HG03521 (cell line): ENCODE results near the gene CTU2.
"Not testable (repeated sequence)": the region's sequence is repeated elsewhere in the genome, so short reads cannot be mapped to it uniquely, and the experiment has no call there.

Experiments used
- ATAC-seq: cut with Tn5 transposase; IDR thresholded peaks from one replicate; pipeline ENCODE4 v1.9.1; 2021; ENCODE audit warnings: mild to moderate bottlenecking, moderate library complexity; ENCODE audit not compliant: unreplicated experiment

Gene CTU2

DNA sequence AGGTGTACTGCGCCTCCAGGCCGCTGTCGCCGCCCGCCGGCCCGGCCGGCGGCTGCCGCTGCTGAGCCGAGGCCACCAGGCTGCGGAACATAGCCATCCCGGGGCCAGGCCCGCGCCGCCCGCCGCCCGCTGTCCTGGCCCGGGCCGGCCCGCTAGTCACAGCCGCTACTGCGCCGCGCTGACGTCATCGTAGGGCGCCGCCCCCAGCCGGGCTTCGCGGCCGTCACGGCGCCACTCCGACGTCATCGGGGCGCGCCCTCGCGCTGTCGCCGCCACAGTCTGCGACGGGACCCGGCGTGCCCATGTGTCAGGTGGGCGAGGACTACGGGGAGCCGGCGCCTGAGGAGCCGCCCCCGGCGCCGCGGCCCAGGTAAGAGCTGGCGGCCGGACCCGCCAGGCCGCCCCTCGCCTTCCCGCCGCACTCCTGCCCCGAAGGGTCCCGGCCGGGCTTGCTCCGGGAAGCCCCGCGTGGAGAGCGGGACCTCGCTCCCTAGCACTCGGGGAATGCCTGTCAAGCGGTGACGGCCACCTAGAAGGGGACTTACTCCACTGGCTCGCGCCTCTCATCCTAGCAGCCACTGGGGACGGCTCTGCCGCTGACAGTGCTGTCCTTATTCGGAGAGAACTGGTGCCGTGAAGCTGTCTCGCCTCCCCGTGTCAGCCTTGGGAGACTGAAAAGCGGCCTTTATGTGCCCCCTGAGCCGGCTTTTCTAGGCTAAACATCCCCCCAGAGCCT lies at the start of gene CTU2, which contains the start of gene RNF166:
Gene CTU2 (plus strand): TSS at position 275 of the 736 bp plus-strand sequence. CDS start 28 bp downstream, at position 303.
Gene RNF166 (minus strand): TSS at position 180 of the 736 bp plus-strand sequence. CDS start 83 bp downstream, at position 97.
- peak; percentile 64 for ATAC-seq

DNA sequence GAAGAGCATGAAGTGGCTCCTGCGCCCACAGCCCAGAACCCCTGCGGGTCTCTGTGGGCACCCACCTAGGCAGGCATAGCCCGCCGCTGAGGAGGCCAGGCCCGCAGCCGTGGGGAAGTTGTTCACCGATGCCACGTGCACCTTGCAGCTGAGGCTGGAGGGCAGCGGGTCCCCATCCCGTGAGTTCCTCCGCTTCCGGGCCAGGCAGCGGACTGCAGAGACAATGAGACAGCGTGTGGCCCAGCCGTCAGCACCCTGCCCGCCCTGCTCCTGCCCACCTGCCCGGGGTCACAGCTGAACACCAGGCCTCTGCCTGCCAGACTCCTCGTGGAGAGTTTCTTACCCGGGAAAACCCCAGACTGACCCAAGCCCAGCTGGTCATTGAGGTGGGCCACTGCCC lies 48.9 kb upstream of the CTU2 start:
- no peak for ATAC-seq

DNA sequence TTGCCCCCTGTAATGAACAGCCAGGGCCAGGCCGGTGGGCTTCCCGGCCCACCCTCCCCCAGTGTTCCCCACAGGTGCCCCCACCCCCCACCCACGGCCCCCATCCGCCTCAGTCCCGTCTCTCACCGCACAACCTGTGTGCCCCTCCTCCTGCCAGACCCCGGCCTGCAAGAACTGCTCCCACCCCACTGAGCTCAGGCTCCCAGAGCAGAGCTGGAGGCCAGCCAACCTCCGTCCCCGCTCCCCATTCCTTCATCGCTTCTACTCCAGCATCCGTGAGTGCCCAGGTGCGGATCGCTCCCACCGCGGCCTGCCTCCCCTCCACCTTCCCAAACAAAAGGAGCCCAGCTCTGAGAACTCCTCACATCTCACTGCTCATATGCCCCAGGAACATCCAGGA lies 47.6 kb upstream of the CTU2 start:
- ATAC-seq: no peak

DNA sequence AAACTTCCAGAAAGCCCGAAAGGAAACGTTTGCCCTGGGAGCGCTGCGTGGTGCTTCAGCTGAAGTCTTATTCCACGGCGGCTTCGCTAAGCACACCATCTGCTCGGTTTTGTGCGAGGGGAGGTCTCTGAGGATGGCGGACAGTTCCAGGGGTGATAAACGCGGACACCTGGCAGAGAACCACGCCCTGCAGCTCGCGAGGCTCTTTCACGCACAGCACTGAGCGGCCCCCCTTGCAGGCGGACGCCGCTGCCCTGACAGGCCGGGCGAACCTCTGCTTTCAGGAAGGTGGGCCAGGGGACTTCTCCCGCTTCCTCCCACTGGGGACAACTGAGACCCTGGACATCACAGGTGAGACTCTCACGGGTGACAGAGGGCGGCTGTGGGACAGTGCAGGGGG lies 47.1 kb upstream of the CTU2 start:
- ATAC-seq: no peak

DNA sequence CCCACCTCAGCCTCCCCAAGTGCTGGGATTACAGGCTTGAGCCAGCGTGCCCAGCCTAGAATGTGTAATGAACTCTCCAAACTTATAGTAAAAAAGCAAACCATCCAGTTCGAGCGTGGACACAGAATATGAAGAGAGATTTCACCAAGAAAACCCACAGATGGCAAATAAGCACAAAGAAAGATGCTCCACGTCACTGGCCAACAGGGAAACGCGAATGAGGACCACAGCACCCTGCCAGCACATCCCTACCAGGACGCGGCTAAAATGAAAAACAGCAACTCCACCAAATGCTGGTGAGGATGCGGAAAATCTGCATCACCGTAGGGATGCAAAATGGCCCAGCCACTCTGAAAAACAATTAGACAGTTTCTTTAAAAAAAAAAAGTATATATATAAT lies 44.8 kb upstream of the CTU2 start:
- ATAC-seq: no peak

DNA sequence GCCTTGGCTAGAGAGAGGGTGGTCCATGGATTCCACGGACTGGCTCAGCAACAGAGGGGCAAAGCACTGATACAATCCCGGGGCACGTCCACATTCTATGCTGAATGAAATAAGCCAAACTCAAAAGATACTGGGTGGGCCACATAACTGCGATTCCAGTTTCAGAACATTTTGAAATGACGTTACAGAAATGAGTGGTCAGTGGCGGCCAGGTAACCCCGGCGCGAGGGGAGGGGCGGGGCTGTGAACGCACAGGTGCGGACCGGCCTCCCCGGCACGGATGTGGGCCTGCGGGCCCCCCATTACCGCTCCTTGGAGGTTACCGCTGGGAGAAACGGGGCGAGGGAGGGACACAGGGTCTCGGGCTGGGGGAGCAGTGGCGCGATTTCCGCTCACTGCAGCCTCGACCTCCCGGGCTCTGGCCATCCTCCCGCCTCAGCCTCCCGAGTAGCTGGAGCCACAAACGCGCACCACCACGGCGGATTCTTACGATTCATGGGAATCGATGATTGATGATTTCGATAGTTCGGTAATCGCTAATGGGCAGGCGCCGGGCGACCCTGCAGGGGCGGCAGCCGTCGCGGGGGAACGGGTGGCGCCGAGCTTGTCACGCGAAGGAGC lies 44.0 kb upstream of the CTU2 start:
- peak; percentile 8 for ATAC-seq

DNA sequence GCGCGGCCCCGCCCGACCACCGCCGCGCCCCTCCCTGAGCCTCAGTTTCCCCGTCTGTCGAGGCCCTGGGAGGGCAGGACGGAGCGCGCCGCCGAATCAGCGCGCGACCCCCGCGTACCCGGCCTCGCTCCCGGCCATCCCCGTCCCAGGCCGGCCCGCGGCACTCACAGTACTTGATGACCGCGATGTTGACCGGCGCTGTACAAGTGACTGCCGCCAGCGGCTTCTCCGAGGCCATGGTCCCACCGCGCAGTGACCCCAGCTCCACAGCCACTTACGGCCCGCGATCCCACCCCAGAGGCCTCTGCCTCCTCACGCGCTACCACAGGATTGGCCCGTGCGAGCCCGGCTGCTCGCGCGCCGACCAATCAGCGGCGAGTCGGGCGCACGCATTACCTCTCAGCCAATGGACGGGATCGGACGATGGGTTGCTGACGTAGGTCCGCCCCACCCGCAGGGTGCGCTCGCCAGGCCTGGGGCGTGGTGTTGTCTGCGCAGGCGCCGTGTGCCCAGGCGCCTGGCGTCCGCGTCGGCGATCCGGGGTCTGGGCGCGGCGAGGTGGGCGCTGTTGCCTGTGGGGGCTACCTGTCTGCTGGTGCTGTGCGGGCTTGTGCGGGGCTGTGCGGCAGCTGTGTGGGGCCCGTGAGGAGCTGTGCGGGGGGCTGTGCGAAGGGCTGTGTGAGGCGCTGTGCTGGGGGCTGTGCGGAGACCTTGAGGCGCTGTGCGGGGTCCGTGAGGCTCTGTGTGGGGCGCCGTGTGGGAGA lies 43.3 kb upstream of the CTU2 start, which contains the start of gene MVD:
Gene MVD (minus strand): TSS at position 249 of the 764 bp plus-strand sequence. CDS start 11 bp downstream, at position 238.
- ATAC-seq: peak; percentile 96

DNA sequence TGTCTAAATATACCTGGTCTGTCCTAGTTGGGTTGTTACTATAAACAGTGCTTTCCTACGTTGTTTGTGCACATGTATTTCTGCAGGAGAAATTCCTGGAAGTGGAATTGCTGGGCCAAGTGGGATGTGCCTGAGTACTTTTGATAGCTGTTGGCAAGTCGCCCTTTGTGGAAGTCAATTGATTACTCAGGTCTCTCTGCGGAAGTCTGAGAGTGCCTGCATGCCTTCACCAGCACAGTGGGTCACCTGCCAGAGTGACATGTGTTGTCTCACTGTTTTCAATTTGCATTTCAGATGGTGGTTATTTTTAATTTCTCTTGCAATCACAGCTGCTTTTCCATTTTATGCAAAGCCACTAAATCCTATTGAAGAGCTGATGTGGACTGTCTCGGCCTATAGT lies 41.2 kb upstream of the CTU2 start:
- ATAC-seq: no peak

DNA sequence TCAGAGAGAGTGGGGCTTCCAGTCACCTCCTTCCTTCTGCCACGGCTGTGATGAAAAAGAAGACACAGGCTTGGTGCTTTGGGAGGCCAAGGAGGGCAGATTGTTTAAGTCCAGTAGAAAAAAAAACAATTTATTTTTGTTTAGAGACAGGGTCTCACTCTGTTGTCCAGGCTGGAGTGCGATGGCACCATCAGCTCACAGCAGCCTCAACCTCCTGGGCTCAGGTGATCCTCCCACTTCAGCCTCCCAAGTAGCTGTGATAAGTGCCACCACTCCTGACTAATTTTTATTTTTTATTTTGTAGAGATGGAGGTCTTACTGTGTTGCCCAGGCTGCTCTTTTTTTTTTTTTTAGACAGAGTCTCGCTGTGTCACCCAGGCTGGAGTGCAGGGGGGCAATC lies 40.7 kb upstream of the CTU2 start:
- no peak for ATAC-seq

DNA sequence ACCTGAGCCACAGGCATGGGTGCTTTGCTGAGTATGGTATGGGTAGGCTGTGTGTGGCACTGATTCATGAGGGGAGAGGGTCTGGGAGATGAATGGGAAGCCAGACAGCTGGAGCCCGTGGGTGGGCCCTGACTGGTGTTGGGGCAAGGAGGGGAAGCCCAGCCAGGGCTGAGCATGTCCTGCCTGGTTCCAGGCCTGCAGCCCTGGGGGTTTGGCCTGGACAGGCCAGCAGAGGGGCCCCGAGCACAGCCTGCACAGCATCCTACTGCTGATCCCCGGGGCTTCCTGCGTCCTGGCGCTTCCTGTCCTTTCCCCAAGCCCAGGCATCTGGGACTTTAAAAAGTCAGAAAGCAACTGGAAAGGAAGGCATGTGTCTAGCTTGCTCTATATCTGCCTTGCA lies 38.8 kb upstream of the CTU2 start:
- no peak for ATAC-seq

DNA sequence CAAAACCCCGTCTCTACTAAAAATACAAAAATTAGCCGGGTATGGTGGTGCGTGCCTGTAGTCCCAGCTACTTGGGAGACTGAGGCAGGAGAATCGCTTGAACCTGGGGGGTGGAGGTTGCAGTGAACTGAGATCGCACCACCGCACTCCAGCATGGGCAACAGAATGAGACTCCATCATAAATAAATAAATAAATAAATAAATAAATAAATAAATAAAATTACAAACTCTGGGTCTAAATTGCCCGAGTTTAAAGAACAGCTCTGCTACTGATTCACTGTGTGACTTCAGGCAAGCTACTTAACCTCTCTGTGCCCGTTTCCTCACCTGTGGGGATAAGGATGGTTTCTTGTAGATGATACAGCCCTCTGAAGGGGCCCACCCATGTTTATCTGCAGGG lies 36.8 kb upstream of the CTU2 start:
- ATAC-seq: not testable (repeated sequence)

DNA sequence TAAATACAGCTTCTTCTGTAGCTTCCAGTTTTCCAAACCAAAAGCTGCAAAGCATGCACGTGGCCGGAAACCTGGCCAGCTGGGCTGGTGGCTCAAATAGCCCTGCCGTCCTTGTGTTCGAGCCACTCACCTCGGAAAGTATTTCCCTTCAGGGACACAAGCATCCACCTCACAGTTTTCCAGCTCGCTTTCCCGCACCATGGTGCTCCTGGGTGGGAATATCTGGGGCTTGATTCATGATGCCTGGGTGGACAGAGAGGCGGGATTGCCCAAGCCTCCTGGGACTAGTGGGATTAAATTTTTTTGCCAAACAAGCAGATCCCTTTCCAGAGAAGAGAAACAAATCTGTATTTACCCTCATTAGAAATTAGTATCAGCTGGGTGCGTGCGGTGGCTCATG lies 36.3 kb upstream of the CTU2 start:
- ATAC-seq: no peak

DNA sequence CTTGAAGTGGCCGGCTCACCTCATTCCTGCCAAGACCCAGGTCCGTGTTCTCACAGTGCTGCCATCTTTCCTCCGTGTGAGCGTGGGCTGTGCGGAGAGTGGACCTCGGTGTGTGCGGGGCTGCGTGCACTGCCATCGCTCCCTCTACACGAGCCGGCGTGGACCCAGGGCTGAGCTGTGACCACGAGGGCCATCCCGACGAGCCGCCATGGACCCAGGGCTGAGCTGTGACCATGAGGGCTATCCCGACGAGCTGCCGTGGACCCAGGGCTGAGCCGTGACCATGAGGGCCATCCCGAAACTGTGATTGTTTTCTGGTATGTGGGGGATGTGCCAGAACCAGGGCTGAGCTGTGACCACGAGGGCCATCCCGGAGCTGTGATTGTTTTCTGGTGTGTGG lies 34.5 kb upstream of the CTU2 start:
- ATAC-seq: no peak

DNA sequence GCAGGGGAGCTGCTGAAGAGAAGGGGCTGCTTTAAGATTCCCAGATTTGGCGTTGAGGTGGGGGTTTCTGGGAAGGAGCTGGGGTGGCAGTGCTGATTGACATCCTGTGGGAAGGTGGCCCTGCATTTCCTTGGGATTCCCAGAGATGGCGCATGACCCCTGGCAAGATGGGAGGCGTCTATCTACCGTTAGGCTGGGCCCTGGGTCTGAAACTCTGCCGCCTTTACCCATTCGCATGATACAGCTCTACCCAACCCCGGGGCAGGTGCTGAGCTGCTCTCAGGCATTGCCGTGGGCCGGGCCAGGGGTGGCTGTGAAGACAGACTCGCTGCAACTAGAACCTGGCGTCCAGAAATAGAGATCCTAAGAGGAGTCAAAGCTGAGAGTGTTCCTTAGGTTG lies 33.5 kb upstream of the CTU2 start:
- ATAC-seq: no peak

DNA sequence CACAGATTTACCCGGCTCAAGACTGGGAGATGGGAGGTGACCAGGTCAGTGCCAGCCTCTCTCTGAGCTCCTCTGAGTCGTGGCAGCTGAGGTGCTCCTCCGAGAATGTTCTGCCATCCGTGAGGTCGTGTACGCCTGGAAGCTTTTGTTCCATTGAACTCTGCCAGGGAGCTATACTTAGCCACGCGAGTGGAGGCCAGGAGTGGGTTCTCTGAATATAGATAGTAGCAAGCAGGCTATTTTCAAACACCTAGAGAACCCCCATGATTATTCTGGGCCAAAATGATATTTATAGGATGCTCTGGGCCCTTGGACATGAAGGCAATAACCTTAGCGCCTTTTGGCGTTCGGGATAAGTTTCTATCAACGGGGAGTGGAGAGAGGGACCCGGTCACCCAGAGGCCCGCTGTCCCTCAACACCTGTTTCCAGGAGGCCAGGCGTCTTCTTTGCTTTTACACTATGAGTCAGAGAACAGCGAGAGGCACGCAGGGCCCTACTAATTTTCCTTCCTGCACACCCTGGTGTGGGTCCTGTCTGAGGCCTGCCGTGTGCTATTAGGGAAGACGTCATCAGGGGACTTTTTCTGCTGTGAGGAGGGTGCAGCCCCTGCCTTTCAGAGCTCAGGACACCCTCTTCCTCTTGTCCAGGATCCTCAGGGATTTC lies 32.5 kb upstream of the CTU2 start:
- ATAC-seq: no peak

DNA sequence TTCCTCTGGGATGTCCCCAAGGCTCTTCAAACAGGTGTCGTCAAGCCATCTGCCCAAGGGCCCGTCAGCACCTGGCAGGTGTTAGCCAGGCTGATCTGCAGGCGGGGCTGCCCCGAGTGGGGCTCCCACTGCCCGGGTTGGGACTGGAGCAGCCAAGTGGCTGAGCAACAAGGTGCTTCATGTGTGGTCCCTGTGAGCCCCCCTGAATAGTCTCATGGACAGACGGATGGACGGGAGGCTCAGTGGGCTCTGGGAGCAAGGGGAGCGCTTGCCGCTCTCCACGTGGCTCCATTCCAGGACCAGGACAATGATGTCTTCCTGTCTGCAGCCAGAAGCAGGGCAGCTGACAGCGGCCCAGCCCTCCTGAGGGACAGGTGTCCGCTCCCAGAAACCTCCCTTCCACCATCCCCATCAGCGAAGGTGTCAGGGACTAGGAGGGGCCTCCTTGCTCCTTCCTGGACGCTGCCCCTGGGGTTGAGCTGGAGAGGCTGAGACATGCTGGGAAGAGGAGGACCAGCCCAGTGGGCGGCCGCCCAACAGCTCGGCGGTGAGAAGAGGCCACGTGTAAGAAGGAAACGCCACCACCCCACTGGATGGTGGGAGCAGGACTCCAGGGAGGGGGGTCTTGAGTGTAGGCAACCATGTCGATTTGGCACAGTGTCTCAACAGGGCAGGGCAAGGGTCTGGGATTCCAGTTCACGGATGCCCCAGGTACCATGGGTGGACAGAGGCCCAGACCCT lies 29.6 kb upstream of the CTU2 start:
- no peak for ATAC-seq

DNA sequence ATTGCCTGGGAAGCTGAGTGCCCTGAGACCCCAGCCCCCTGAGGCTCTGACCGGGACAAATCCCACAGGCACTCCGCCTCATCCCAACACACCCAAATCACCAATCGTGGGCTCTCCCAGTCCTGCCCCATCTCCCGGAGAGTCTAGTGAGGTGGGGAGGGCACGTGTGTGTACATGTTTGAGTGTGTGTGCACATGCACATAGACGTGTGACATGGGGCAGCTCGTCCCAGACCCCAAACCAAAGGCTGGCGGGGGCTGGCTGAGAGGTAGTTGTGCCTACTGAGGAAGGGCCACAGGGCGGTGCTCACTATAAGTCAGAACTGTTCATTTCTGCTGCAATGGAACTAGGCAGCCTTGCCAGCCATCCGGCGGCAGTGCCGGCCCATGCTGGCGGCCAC lies 28.6 kb upstream of the CTU2 start:
- no peak for ATAC-seq

DNA sequence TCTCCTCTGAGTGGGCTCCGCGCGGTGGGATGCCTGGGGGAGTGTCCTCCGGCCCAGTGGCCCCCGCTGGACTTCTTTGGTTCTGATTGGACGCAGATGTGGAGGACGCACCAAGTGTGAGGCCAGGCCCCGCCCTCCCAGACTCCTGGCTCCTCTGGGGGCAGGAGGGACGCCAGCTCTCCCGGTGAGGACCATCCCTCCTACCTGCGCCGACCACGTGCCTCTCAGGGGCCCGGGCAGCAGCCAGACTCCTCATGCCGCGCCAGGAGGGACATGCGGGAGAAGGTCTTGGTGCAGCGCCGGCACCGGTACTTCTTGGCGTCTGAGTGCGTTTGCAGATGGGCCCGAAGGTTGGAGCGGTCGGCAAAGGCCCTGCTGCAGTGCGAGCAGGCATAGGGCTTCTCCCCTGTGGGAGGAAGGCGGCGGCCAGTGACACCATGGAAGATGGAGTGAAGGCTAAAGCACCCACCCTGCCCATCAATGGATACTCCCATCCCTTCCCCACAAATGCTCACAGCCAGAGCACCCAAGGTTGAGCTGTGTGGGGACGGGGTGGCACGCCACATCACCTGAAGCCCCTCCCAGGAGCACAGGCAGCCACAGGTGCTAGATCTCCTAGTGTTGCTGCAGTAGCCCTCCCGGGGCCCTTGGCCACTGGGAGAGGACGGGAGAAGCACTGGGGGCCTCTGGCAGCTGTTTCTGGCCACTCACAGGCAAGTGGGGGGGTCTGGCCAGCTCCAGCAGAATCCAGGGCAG lies 27.9 kb upstream of the CTU2 start:
- no peak for ATAC-seq

DNA sequence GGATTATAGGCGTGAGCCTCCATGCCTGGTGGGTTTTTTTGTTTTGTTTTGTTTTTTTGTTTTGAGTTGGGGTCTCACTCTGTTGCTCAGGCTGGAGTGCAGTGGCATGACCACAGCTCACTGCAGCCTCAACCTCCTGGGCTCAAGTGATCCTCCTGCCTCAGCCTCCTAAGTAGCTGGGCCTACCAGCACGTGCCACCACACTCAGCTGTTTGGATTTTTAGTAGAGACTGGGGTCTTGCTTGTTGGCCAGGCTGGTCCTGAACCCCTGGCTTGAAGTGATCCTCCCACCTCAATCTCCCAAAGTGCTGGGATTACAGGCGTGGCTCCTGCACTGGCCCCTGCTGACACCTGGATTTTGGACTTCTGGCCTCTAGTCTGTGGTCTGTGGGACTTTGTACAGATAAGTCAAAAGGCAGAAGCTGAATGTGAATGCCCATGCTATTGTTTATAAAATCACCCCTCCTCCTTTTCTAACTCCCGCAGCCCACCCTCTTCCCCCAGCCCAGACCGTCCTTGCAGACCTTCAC lies 25.7 kb upstream of the CTU2 start:
- no peak for ATAC-seq
